Stimulated activated CD4-positive, alpha-beta T cell treated with anti-CD3 and anti-CD28 coated beads, Interleukin-1b, Interleukin-23, amount 100 ng/mL, for 4 hours (primary cell): ENCODE data around the gene ST6GAL1.

Source experiments
- DNase-seq, 2 donors: peaks; one replicate each; pipeline ENCODE4 v3.0.0-alpha.2; 2020; ENCODE audit warnings: low read depth in 2 of 2

ST6GAL1 gene

GRCh38 chr3:186915806-186916796 lies 14.2 kb upstream of the ST6GAL1 start:
- DNase-seq: no peak

GRCh38 chr3:186917512-186918312 lies 12.6 kb upstream of the ST6GAL1 start:
- DNase-seq: no peak

- no peak for DNase-seq
These were observed 10.0 kb upstream of the ST6GAL1 start for GRCh38 chr3:186920301-186920700.

GRCh38 chr3:186920796-186921195 lies 9.5 kb upstream of the ST6GAL1 start:
- DNase-seq: no peak

GRCh38 chr3:186921578-186921977 lies 8.7 kb upstream of the ST6GAL1 start:
- DNase-seq: no peak

GRCh38 chr3:186922224-186922623 lies 8.1 kb upstream of the ST6GAL1 start:
- no peak for DNase-seq

GRCh38 chr3:186922790-186923189 lies 7.5 kb upstream of the ST6GAL1 start:
- no peak for DNase-seq

GRCh38 chr3:186923241-186923640 lies 7.1 kb upstream of the ST6GAL1 start:
- no peak for DNase-seq

- DNase-seq: no peak
These were observed 4.5 kb upstream of the ST6GAL1 start for GRCh38 chr3:186925826-186926225.

GRCh38 chr3:186929186-186929585 lies 1.1 kb upstream of the ST6GAL1 start:
- DNase-seq: no peak

- no peak for DNase-seq
These were observed 641 bp upstream of the ST6GAL1 start for GRCh38 chr3:186929685-186930084.

GRCh38 chr3:186930641-186931531 lies 560 bp downstream of the ST6GAL1 start:
- peak; percentile 38 to 46 for DNase-seq

GRCh38 chr3:186931532-186932280 lies 1.4 kb downstream of the ST6GAL1 start:
- DNase-seq: peak; percentile 48 to 54

- DNase-seq: no peak
These were observed 2.2 kb downstream of the ST6GAL1 start for GRCh38 chr3:186932281-186933181.

- DNase-seq: no peak
These were observed 3.5 kb downstream of the ST6GAL1 start for GRCh38 chr3:186933816-186934215.

- no peak for DNase-seq
These were observed 4.8 kb downstream of the ST6GAL1 start for GRCh38 chr3:186935133-186935532.

- DNase-seq: no peak
These were observed 6.9 kb downstream of the ST6GAL1 start for GRCh38 chr3:186937017-186937875.

GRCh38 chr3:186938716-186939115 lies 8.4 kb downstream of the ST6GAL1 start:
- DNase-seq: no peak

- DNase-seq: no peak
These were observed 9.2 kb downstream of the ST6GAL1 start for GRCh38 chr3:186939536-186939935.
